DOHH2 (cell line): ENCODE data around the gene TBC1D25.

Experiments used
- H3F3A ChIP-seq: fragments of 200-600 bp; sonication (generic), shearing (Covaris generic); 2 replicates; pipeline ENCODE4 v1.6.0; 2016; ENCODE audit warnings: antibody characterized with exemption, mild to moderate bottlenecking; ENCODE audit not compliant: control insufficient read depth, insufficient read depth
- H3K27ac ChIP-seq: fragments of 200-600 bp; sonication (generic); 2 replicates; pipeline ENCODE4 v1.5.1; 2014; ENCODE audit warnings: low read depth, mild to moderate bottlenecking, low read length, moderate library complexity
- H3K27me3 ChIP-seq: fragments of 200-600 bp; sonication (generic); 2 replicates; pipeline ENCODE4 v1.6.1; 2014; ENCODE audit warnings: mild to moderate bottlenecking, low read length, mixed read lengths; ENCODE audit not compliant: control insufficient read depth
- H3K36me3 ChIP-seq: fragments of 200-600 bp; sonication (generic); 2 replicates; pipeline ENCODE4 v1.6.1; 2014; ENCODE audit warnings: mild to moderate bottlenecking, low read length, moderate library complexity, mixed read lengths; ENCODE audit not compliant: control insufficient read depth
- H3K4me1 ChIP-seq: fragments of 200-600 bp; sonication (generic); 2 replicates; pipeline ENCODE4 v1.6.1; 2014; ENCODE audit warnings: mild to moderate bottlenecking, low read length, mixed read lengths; ENCODE audit not compliant: control insufficient read depth
- H3K4me2 ChIP-seq: fragments of 200-600 bp; sonication (generic); 2 replicates; pipeline ENCODE4 v1.6.0; 2014; ENCODE audit warnings: mild to moderate bottlenecking, low read length, moderate library complexity
- H3K4me3 ChIP-seq: fragments of 200-600 bp; sonication (generic); 2 replicates; pipeline ENCODE4 v1.5.1; 2014; ENCODE audit warnings: mild to moderate bottlenecking, low read length, mixed read lengths
- H3K79me2 ChIP-seq: fragments of 200-600 bp; sonication (generic); 2 replicates; pipeline ENCODE4 v1.6.1; 2014; ENCODE audit warnings: mild to moderate bottlenecking, low read length, mixed read lengths; ENCODE audit not compliant: control insufficient read depth
- H3K9me2 ChIP-seq: fragments of 200-600 bp; sonication (generic); replicated peaks from 2 replicates; pipeline ENCODE4 v1.6.1; 2014; ENCODE audit warnings: mild to moderate bottlenecking, low read length, mixed read lengths; ENCODE audit not compliant: control insufficient read depth
- H3K9me3 ChIP-seq: fragments of 200-600 bp; sonication (generic); 2 replicates; pipeline ENCODE4 v1.6.1; 2014; ENCODE audit warnings: antibody characterized with exemption, low read length, mixed read lengths; ENCODE audit not compliant: control insufficient read depth, insufficient read depth
- H4K20me1 ChIP-seq: fragments of 200-600 bp; sonication (generic); 2 replicates; pipeline ENCODE4 v1.6.0; 2014; ENCODE audit warnings: low read depth, mild to moderate bottlenecking, antibody characterized with exemption, low read length, moderate library complexity; ENCODE audit not compliant: control insufficient read depth, insufficient read depth
- EZH2phosphoT487 ChIP-seq: fragments of 200-600 bp; sonication (generic); IDR thresholded peaks from 2 replicates; pipeline ENCODE4 v1.6.1; 2017; ENCODE audit warnings: borderline replicate concordance, mild to moderate bottlenecking, antibody characterized with exemption, low read length, moderate library complexity, mixed read lengths
- TF ChIP-seq, protein P1 (sequence below): fragments of 200-600 bp; sonication (generic); IDR thresholded peaks from one replicate; pipeline ENCODE4 v1.5.1; 2014; ENCODE audit warnings: antibody characterized with exemption, mild to moderate bottlenecking, low read depth, low read length; ENCODE audit not compliant: poor library complexity, severe bottlenecking

The TBC1D25 gene

DNA sequence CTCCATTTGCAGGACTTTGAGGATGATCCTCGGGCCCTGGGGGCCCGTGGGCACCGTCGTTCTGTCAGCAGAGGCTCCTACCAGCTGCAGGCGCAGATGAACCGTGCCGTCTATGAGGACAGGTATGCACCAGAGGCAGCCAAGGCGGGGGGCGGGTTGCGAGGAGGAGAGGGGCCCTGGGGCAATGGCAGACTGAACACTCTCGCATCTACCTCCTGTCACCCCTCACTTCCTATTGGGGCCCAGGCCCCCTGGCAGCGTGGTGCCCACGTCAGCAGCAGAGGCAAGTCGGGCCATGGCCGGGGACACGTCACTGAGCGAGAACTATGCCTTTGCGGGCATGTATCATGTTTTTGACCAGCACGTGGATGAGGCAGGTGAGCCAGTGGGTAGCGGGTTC is 59.8 kb downstream of the TBC1D25 start:
- no peak overlapping the region for H3K4me3 ChIP-seq
- H3K9me3 ChIP-seq: no peaks in the 10 kb centered on the region
- H3F3A ChIP-seq: no peaks in the 10 kb centered on the region
- H3K4me1 ChIP-seq: peaks cover 11% of the 10 kb centered on the region
- peaks cover 5% of the 10 kb centered on the region for H3K36me3 ChIP-seq
- H3K27me3 ChIP-seq: no peaks in the 10 kb centered on the region
- H4K20me1 ChIP-seq: no peaks in the 10 kb centered on the region
- no peak overlapping the region for H3K27ac ChIP-seq
- no peak overlapping the region for H3K4me2 ChIP-seq
- TF ChIP-seq EZH2phosphoT487: no peak
- TF ChIP-seq, protein P1, sequence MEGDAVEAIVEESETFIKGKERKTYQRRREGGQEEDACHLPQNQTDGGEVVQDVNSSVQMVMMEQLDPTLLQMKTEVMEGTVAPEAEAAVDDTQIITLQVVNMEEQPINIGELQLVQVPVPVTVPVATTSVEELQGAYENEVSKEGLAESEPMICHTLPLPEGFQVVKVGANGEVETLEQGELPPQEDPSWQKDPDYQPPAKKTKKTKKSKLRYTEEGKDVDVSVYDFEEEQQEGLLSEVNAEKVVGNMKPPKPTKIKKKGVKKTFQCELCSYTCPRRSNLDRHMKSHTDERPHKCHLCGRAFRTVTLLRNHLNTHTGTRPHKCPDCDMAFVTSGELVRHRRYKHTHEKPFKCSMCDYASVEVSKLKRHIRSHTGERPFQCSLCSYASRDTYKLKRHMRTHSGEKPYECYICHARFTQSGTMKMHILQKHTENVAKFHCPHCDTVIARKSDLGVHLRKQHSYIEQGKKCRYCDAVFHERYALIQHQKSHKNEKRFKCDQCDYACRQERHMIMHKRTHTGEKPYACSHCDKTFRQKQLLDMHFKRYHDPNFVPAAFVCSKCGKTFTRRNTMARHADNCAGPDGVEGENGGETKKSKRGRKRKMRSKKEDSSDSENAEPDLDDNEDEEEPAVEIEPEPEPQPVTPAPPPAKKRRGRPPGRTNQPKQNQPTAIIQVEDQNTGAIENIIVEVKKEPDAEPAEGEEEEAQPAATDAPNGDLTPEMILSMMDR: no peak
- no peaks in the 10 kb centered on the region for H3K9me2 ChIP-seq
- H3K79me2 ChIP-seq: 0 out of 2 replicates have a peak, but pooled peaks cover 2% of the 10 kb centered on the region

GRCh38 chrX:48600226-48600625 is 60.7 kb downstream of the TBC1D25 start:
- Histone ChIP-seq H3K36me3 (peaks cover 5% of the 10 kb centered on the region), H4K20me1 (no peaks in the 10 kb centered on the region)

GRCh38 chrX:48601741-48602394 is 62.4 kb downstream of the TBC1D25 start:
- Histone ChIP-seq H3K4me2 (no peak overlapping the region), H3K9me3 (no peaks in the 10 kb centered on the region), H3K27me3 (no peaks in the 10 kb centered on the region), H3K4me1 (peaks cover 9% of the 10 kb centered on the region), H3F3A (no peaks in the 10 kb centered on the region), H3K36me3 (peaks cover 5% of the 10 kb centered on the region), H3K27ac (no peak overlapping the region), H3K4me3 (no peak overlapping the region), H4K20me1 (no peaks in the 10 kb centered on the region), H3K9me2 (no peaks in the 10 kb centered on the region), H3K79me2 (0 out of 2 replicates have a peak, but pooled peaks cover 2% of the 10 kb centered on the region)
- TF ChIP-seq, protein P1: no peak
- no peak for TF ChIP-seq EZH2phosphoT487

More at GRCh38 chrX:48600226-48600625, 60.7 kb downstream of the TBC1D25 start:
- no peak for TF ChIP-seq EZH2phosphoT487
- TF ChIP-seq, protein P1: no peak
- H3K27me3 ChIP-seq: no peaks in the 10 kb centered on the region
- H3K9me3 ChIP-seq: no peaks in the 10 kb centered on the region
- no peak overlapping the region for H3K4me3 ChIP-seq
- peaks cover 11% of the 10 kb centered on the region for H3K4me1 ChIP-seq
- H3K4me2 ChIP-seq: no peak overlapping the region
- no peaks in the 10 kb centered on the region for H3F3A ChIP-seq
- H3K27ac ChIP-seq: no peak overlapping the region
- H3K79me2 ChIP-seq: 0 out of 2 replicates have a peak, but pooled peaks cover 2% of the 10 kb centered on the region
- H3K9me2 ChIP-seq: no peaks in the 10 kb centered on the region
